Lower lobe of right lung (tissue), 2 donors: ENCODE data around the gene HLA-DQA1. TPM values are rescaled to one million over a fixed set of nuclear protein-coding genes. Genes with fewer than 3 reads are reported as not detected.
A peak's percentile ranks its signal among the peaks of the same experiment; 100 is the strongest.
"Not testable (repeated sequence)": the region's sequence is repeated elsewhere in the genome, so short reads cannot be mapped to it uniquely, and the experiment has no call there.

ENCODE experiments used
- ATAC-seq, 2 donors: fragments of 200-7000 bp; cut with Tn5 transposase; one replicate each; pipeline ENCODE4 v1.9.1; 2020 to 2022; ENCODE audit warnings: mild to moderate bottlenecking in 2 of 2, moderate library complexity in 2 of 2
- DNase-seq: peaks from one replicate; pipeline ENCODE4 v3.0.0-alpha.2; 2020
- H3K27ac ChIP-seq: fragments of 200-600 bp; one replicate; pipeline ENCODE4 v1.8.0; 2022
- H3K27me3 ChIP-seq: fragments of 200-600 bp; one replicate; pipeline ENCODE4 v1.8.0; 2022; ENCODE audit warnings: low read depth
- H3K36me3 ChIP-seq: fragments of 200-600 bp; one replicate; pipeline ENCODE4 v1.8.0; 2022; ENCODE audit warnings: mild to moderate bottlenecking
- H3K4me1 ChIP-seq: fragments of 200-600 bp; one replicate; pipeline ENCODE4 v1.8.0; 2022
- H3K4me3 ChIP-seq: fragments of 200-600 bp; one replicate; pipeline ENCODE4 v1.8.0; 2022; ENCODE audit warnings: mild to moderate bottlenecking
- H3K9me3 ChIP-seq: fragments of 200-600 bp; one replicate; pipeline ENCODE4 v1.8.0; 2022
- CTCF ChIP-seq: fragments of 200-600 bp; IDR thresholded peaks from one replicate; pipeline ENCODE4 v1.8.0; 2022; ENCODE audit warnings: antibody characterized with exemption, mild to moderate bottlenecking
- intact Hi-C: fragments of 100-400 bp; cut with DNase I; formaldehyde crosslinking; loops from one replicate; pipeline ENCODE4 v1.11.0; 2022
- total RNA-seq: library from RNA; stranded (reverse); fragmentation: NEBNext Ultra II Directional; extraction: Animal tissue kit (Norgen Biotek cat#: 25700); gene quantifications from one replicate; pipeline ENCODE4 v1.2.1, GENCODE V29; 2021
- donor health status: DM: no; HTN: yes; CAD: no; lungs with severe emphysema.

HLA-DQA1 gene
- total RNA-seq, 1 donor from 2014 or later, result 144 TPM

GRCh38 chr6:32623693-32624092, 13.5 kb upstream of the HLA-DQA1 start:
- intact Hi-C loops, result no loop called here
- H3K9me3 ChIP-seq, result no peaks in the 10 kb centered on the region
- peaks cover 8% of the 10 kb centered on the region for H3K4me1 ChIP-seq
- no peaks in the 10 kb centered on the region for H3K27me3 ChIP-seq
- H3K4me3 ChIP-seq, result no peak overlapping the region
- ATAC-seq (peak; percentile 56 to 69), DNase-seq (no peak)
- H3K27ac ChIP-seq, result peak overlapping the region; percentile 31
- no peaks in the 10 kb centered on the region for H3K36me3 ChIP-seq
- TF ChIP-seq CTCF, result no peak

- no peak for DNase-seq
- no peak for TF ChIP-seq CTCF
- Histone ChIP-seq H3K27me3 (no peaks in the 10 kb centered on the region), H3K9me3 (no peaks in the 10 kb centered on the region), H3K4me1 (peaks cover 8% of the 10 kb centered on the region), H3K36me3 (no peaks in the 10 kb centered on the region), H3K27ac (no peak overlapping the region), H3K4me3 (no peak overlapping the region)
- intact Hi-C loops, result no loop called here
- ATAC-seq, result no peak
Observed at GRCh38 chr6:32624565-32624964, 12.6 kb upstream of the HLA-DQA1 start.

GRCh38 chr6:32625137-32625536, 12.1 kb upstream of the HLA-DQA1 start:
- intact Hi-C loops, result no loop called here
- Histone ChIP-seq H3K36me3 (no peaks in the 10 kb centered on the region), H3K4me3 (no peak overlapping the region), H3K4me1 (peaks cover 8% of the 10 kb centered on the region), H3K9me3 (no peaks in the 10 kb centered on the region), H3K27ac (no peak overlapping the region), H3K27me3 (no peaks in the 10 kb centered on the region)
- no peak for TF ChIP-seq CTCF
- ATAC-seq, result no peak
- DNase-seq, result no peak

GRCh38 chr6:32627249-32627648, 10.0 kb upstream of the HLA-DQA1 start:
- DNase-seq, result no peak
- no peak for TF ChIP-seq CTCF
- H3K36me3 ChIP-seq, result no peaks in the 10 kb centered on the region
- intact Hi-C loops, result no loop called here
- H3K9me3 ChIP-seq, result no peaks in the 10 kb centered on the region
- no peak for ATAC-seq
- no peaks in the 10 kb centered on the region for H3K27me3 ChIP-seq
- peak overlapping the region; percentile 79 for H3K27ac ChIP-seq
- H3K4me1 ChIP-seq, result peaks cover 8% of the 10 kb centered on the region
- no peak overlapping the region for H3K4me3 ChIP-seq

- DNase-seq (peak; percentile 55), ATAC-seq (peak; percentile 78 to 86)
- H3K27ac ChIP-seq, result peak overlapping the region; percentile 79
- no peak overlapping the region for H3K4me3 ChIP-seq
- intact Hi-C loops, result no loop called here
- H3K27me3 ChIP-seq, result no peaks in the 10 kb centered on the region
- H3K4me1 ChIP-seq, result peaks cover 8% of the 10 kb centered on the region
- no peaks in the 10 kb centered on the region for H3K36me3 ChIP-seq
- no peak for TF ChIP-seq CTCF
- H3K9me3 ChIP-seq, result no peaks in the 10 kb centered on the region
Observed at GRCh38 chr6:32627831-32628230, 9.4 kb upstream of the HLA-DQA1 start.

- ATAC-seq, H3K27ac ChIP-seq, DNase-seq, H3K36me3 ChIP-seq, H3K9me3 ChIP-seq, intact Hi-C loops, H3K4me1 ChIP-seq, H3K4me3 ChIP-seq, H3K27me3 ChIP-seq: not testable (repeated sequence)
Observed at GRCh38 chr6:32629793-32630192, 7.4 kb upstream of the HLA-DQA1 start.
